ENCODE results near the gene DCANP1. TPM values are rescaled to one million over a fixed set of nuclear protein-coding genes. Genes with fewer than 3 reads are reported as not detected.

The DCANP1 gene
- polyA plus RNA-seq, 1 experiment = not detected

DNA sequence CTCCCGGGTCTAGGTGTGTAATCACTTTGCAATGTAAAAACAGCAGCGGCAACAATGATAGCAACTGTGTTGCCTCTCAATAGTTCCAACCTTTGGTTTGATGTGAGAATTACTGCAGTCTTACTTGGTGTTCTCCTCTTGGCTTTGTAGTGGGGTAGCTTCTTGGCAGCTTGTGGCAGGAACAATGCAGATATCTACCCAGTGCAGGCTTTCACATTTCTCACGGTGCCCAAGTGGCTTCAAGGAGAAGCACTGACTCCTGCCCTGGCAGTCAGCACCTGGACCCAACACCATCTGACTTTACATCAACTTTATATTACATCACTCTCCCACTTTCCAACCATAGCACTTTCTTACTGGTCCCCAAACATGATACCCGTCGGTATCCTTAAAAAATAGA, 33.4 kb upstream of the DCANP1 start:
- TF ChIP-seq, protein P1, sequence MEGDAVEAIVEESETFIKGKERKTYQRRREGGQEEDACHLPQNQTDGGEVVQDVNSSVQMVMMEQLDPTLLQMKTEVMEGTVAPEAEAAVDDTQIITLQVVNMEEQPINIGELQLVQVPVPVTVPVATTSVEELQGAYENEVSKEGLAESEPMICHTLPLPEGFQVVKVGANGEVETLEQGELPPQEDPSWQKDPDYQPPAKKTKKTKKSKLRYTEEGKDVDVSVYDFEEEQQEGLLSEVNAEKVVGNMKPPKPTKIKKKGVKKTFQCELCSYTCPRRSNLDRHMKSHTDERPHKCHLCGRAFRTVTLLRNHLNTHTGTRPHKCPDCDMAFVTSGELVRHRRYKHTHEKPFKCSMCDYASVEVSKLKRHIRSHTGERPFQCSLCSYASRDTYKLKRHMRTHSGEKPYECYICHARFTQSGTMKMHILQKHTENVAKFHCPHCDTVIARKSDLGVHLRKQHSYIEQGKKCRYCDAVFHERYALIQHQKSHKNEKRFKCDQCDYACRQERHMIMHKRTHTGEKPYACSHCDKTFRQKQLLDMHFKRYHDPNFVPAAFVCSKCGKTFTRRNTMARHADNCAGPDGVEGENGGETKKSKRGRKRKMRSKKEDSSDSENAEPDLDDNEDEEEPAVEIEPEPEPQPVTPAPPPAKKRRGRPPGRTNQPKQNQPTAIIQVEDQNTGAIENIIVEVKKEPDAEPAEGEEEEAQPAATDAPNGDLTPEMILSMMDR (IDR thresholded peaks at IDR 0.05; ENCODE audit: low read depth, low read length) = no peak

DNA sequence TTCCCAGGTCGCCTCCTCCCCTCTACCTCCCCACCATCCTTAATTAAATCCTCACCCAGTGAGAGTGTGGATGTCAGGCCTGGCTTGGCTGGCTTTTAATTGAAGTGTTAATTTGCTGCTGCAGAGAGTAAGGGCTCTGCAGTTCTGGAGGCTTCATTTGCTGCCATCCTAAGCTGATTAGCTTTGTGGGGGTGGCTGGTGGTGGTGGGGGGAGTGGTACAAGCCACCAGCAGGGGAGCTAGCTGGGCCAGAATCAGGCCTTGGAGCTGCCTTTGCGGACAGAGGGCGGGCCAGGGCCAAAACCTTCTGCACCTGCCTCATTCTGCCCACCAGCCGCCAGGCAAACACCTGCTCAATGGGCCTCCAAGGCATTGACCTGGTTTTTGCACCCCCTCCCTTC, 31.8 kb upstream of the DCANP1 start:
- ChIA-PET POLR2A (no interaction called here), CTCF (interaction anchor here (1.7 to 28.4 kb wide), 3 partner anchors 13 to 80 kb away, joined by 7 to 1313 read pairs (median 18); no protein-coding TSS in a partner anchor)
- TF ChIP-seq, protein P1 (IDR thresholded peaks at IDR 0.05; ENCODE audit: low read depth, low read length) = no peak
- H3K9me3 ChIP-seq (ENCODE audit: control insufficient read depth, insufficient read depth, low read length) = no peaks in the 10 kb centered on the region; the same call in 1 of the 2 replicates
- H3K4me3 ChIP-seq (ENCODE audit: low read depth, low read length) = no peak overlapping the region
- H3K27ac ChIP-seq (ENCODE audit: low read depth, low read length) = no peak overlapping the region
- peaks cover 28% of the 10 kb centered on the region for H3K27me3 ChIP-seq (ENCODE audit: control insufficient read depth, insufficient read depth, low read length)
- no peak for DNase-seq (ENCODE audit: low read depth, low spot score)

More for the DNA sequence above, 33.4 kb upstream of the DCANP1 start:
- H3K27ac ChIP-seq (ENCODE audit: low read depth, low read length) = no peak overlapping the region
- H3K4me3 ChIP-seq (ENCODE audit: low read depth, low read length) = no peak overlapping the region
- CTCF ChIA-PET = interaction anchor here (3.2 to 28.4 kb wide), 2 partner anchors 15 to 78 kb away, joined by 18 to 1313 read pairs; no protein-coding TSS in a partner anchor
- POLR2A ChIA-PET = no interaction called here
- peaks cover 20% of the 10 kb centered on the region for H3K27me3 ChIP-seq (ENCODE audit: control insufficient read depth, insufficient read depth, low read length)
- DNase-seq (ENCODE audit: low read depth, low spot score) = no peak
- H3K9me3 ChIP-seq (ENCODE audit: control insufficient read depth, insufficient read depth, low read length) = no peaks in the 10 kb centered on the region; the same call in 1 of the 2 replicates

DNA sequence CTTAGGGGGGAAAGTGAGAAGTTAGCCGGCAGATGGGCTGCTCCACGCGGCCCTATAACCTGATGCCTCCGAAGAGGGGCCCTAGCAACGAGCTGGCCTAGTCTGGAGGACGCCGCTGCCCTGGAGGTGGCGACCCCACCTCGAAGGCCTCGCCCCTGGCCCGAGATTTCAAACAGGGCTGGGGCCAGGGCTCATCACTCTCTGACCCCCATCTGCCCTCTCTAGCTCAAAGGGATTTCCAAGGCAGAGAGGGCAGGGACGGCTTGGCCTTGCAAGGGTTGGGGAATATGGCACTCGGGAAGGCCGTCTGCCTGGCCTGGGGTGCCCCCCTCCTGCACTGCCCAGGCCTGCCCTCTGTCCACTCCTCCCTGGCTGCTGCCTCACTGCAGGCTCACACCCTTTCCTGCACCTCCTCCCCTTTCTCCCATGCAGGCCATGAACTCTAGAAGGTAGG, 30.5 kb upstream of the DCANP1 start:
- peaks cover 36% of the 10 kb centered on the region for H3K27me3 ChIP-seq (ENCODE audit: control insufficient read depth, insufficient read depth, low read length)
- no peak overlapping the region for H3K27ac ChIP-seq (ENCODE audit: low read depth, low read length)
- no peak for DNase-seq (ENCODE audit: low read depth, low spot score)
- no peak overlapping the region for H3K4me3 ChIP-seq (ENCODE audit: low read depth, low read length)
- POLR2A ChIA-PET = no interaction called here
- TF ChIP-seq, protein P1 (IDR thresholded peaks at IDR 0.05; ENCODE audit: low read depth, low read length) = no peak
- CTCF ChIA-PET = interaction anchor here (1.7 to 28.4 kb wide), 3 partner anchors 12 to 81 kb away, joined by 7 to 1313 read pairs (median 18); no protein-coding TSS in a partner anchor
- no peaks in the 10 kb centered on the region; the same call in 1 of the 2 replicates for H3K9me3 ChIP-seq (ENCODE audit: control insufficient read depth, insufficient read depth, low read length)

DNA sequence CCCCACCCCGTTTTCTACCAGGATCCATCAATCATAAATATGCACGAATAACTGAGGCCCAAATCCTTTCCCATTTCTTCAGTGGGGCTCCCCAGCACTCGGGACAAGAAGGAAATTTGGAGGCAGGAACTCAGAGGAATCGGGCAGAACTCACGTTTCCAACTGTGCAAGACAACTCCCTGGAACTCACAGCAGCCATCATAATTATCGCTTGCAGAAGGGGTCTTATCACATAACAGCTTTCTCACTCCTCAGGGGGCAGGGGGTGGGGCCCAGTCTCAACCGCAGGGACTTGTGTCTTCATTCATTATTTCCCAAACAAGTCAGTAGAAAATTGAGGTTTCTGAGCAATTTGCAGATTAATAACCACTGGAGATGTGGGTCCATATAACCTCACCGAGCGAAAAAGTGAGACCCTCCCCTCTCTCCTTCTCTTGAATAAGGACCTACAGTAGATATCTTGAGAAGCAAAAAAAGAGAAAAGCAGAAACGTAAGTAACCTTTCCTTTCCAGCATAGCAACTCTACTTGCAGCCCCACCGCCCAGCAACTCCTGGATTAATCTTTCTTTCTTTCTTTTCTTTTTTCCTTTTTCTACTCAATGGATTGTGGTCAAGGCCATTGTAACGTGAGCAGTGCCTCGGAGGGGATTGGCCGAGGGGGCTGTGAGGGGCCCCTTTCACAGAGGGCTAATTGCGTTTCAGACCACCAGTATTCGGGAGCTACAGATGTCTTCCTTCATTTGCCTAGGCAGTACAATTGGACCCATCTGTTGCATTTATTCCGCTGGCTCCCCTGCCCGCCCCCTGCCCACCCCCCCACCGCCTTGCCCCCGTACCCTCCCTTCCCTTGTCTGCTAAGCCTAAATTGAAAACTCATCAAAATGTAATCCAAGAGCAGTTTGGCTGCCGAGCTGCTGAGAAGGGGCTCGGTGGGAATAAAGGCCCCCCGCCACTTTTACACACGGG, 29.8 kb upstream of the DCANP1 start:
- no peak overlapping the region for H3K4me3 ChIP-seq (ENCODE audit: low read depth, low read length)
- H3K27ac ChIP-seq (ENCODE audit: low read depth, low read length) = no peak overlapping the region
- H3K9me3 ChIP-seq (ENCODE audit: control insufficient read depth, insufficient read depth, low read length) = no peaks in the 10 kb centered on the region; the same call in 1 of the 2 replicates
- ChIA-PET POLR2A (no interaction called here), CTCF (interaction anchor here (2.3 to 28.4 kb wide), 2 partner anchors 11 to 82 kb away, joined by 15 to 1313 read pairs; no protein-coding TSS in a partner anchor)
- DNase-seq (ENCODE audit: low read depth, low spot score) = no peak
- peaks cover 42% of the 10 kb centered on the region for H3K27me3 ChIP-seq (ENCODE audit: control insufficient read depth, insufficient read depth, low read length)
- TF ChIP-seq, protein P1 (IDR thresholded peaks at IDR 0.05; ENCODE audit: low read depth, low read length) = no peak

Measured in AG04450 (cell line).